GM18519 (cell line): ENCODE results near the gene ASB6.
"Not testable (repeated sequence)": the region's sequence is repeated elsewhere in the genome, so short reads cannot be mapped to it uniquely, and the experiment has no call there.

ENCODE experiments used
- ATAC-seq: cut with Tn5 transposase; IDR thresholded peaks from one replicate; pipeline ENCODE4 v1.9.1; 2021; ENCODE audit warnings: mild to moderate bottlenecking, moderate library complexity; ENCODE audit not compliant: unreplicated experiment, low FRiP score

Gene ASB6

GRCh38 chr9:129646252-129646651, 4.3 kb upstream of the ASB6 start:
- ATAC-seq = no peak

- no peak for ATAC-seq
Observed at GRCh38 chr9:129644902-129645301, 3.0 kb upstream of the ASB6 start.

- no peak for ATAC-seq
Observed at GRCh38 chr9:129644365-129644764, 2.4 kb upstream of the ASB6 start.

- no peak for ATAC-seq
Observed at GRCh38 chr9:129643706-129644105, 1.8 kb upstream of the ASB6 start.

- no peak for ATAC-seq
Observed at GRCh38 chr9:129640871-129641749, 841 bp downstream of the ASB6 start.

GRCh38 chr9:129640086-129640870, 1.7 kb downstream of the ASB6 start:
- ATAC-seq = no peak

GRCh38 chr9:129639756-129640085, 2.2 kb downstream of the ASB6 start:
- no peak for ATAC-seq

- ATAC-seq = no peak
Observed at GRCh38 chr9:129639034-129639630, 2.8 kb downstream of the ASB6 start.

GRCh38 chr9:129637673-129638439, 4.1 kb downstream of the ASB6 start:
- ATAC-seq = no peak

GRCh38 chr9:129637102-129637501, 4.8 kb downstream of the ASB6 start:
- no peak for ATAC-seq

- not testable (repeated sequence) for ATAC-seq
Observed at GRCh38 chr9:129636343-129636742, 5.6 kb downstream of the ASB6 start.

- ATAC-seq = no peak
Observed at GRCh38 chr9:129635099-129636065, 6.6 kb downstream of the ASB6 start.

GRCh38 chr9:129633848-129634247, 8.1 kb downstream of the ASB6 start:
- no peak for ATAC-seq

- ATAC-seq = no peak
Observed at GRCh38 chr9:129633207-129633606, 8.7 kb downstream of the ASB6 start.

GRCh38 chr9:129632460-129632859, 9.5 kb downstream of the ASB6 start:
- ATAC-seq = no peak

- no peak for ATAC-seq
Observed at GRCh38 chr9:129631674-129632129, 10.2 kb downstream of the ASB6 start.

GRCh38 chr9:129630967-129631673, 10.8 kb downstream of the ASB6 start:
- no peak for ATAC-seq

- no peak for ATAC-seq
Observed at GRCh38 chr9:129629251-129629820, 12.6 kb downstream of the ASB6 start.
